CD4-positive, CD25-positive, alpha-beta regulatory T cell (primary cell): ENCODE measurements around the gene IQSEC1. TPM values are rescaled to one million over a fixed set of nuclear protein-coding genes. Genes with fewer than 3 reads are reported as not detected.

ENCODE experiments used
- ATAC-seq, 2 donors: fragments of 150-1000 bp; cut with Tn5 transposase; one replicate each; pipeline ENCODE4 v1.10.0; 2021; ENCODE audit warnings: low read depth in 2 of 2, moderate number of reproducible peaks in 2 of 2, moderate library complexity in 1 of 2
- DNase-seq, 3 donors: peaks; one replicate each; pipeline versions ENCODE4 v3.0.0 to v3.0.0-alpha.2; 2012 to 2022; ENCODE audit warnings: mixed read lengths in 1 of 3
- H3K27ac ChIP-seq: one replicate; pipeline ENCODE4 v1.7.0; 2013; ENCODE audit warnings: mild to moderate bottlenecking, low read length; ENCODE audit not compliant: insufficient read depth, poor library complexity, severe bottlenecking
- H3K27me3 ChIP-seq: one replicate; pipeline ENCODE4 v1.7.0; 2013; ENCODE audit warnings: low read length; ENCODE audit not compliant: control insufficient read depth, insufficient read depth
- H3K36me3 ChIP-seq: one replicate; pipeline ENCODE4 v1.7.0; 2013; ENCODE audit warnings: mild to moderate bottlenecking, low read length, moderate library complexity; ENCODE audit not compliant: control insufficient read depth, insufficient read depth
- H3K4me1 ChIP-seq: 2 replicates; pipeline ENCODE4 v1.7.0; 2013; ENCODE audit warnings: mild to moderate bottlenecking, low read length; ENCODE audit not compliant: insufficient read depth, control insufficient read depth, poor library complexity, severe bottlenecking
- H3K4me3 ChIP-seq: one replicate; pipeline ENCODE4 v1.7.0; 2013; ENCODE audit warnings: low read depth, mild to moderate bottlenecking, low read length, moderate library complexity
- H3K9me3 ChIP-seq, 2 experiments: 1 replicate in 1 of 2; 2 replicates in 1 of 2; pipeline ENCODE4 v1.7.0; 2013; ENCODE audit warnings: low read length in 2 of 2, mild to moderate bottlenecking in 1 of 2, moderate library complexity in 1 of 2; ENCODE audit not compliant: control insufficient read depth in 2 of 2
- H3K27ac Mint-ChIP-seq, 3 donors: one replicate each; pipeline ENCODE4 v1.8.0; 2020 to 2022; ENCODE audit warnings: mild to moderate bottlenecking in 3 of 3, mixed read lengths in 3 of 3, moderate library complexity in 2 of 3
- H3K27me3 Mint-ChIP-seq: one replicate; pipeline ENCODE4 v1.8.0; 2022; ENCODE audit warnings: mild to moderate bottlenecking, mixed read lengths
- H3K36me3 Mint-ChIP-seq: one replicate; pipeline ENCODE4 v1.8.0; 2020; ENCODE audit warnings: mixed read lengths
- H3K4me1 Mint-ChIP-seq, 4 donors: one replicate each; pipeline ENCODE4 v1.8.0; 2020 to 2022; ENCODE audit warnings: mixed read lengths in 4 of 4, mild to moderate bottlenecking in 1 of 4
- H3K4me3 Mint-ChIP-seq, 4 donors: one replicate each; pipeline ENCODE4 v1.8.0; 2020 to 2022; ENCODE audit warnings: mild to moderate bottlenecking in 4 of 4, mixed read lengths in 4 of 4, moderate library complexity in 3 of 4
- H3K9me3 Mint-ChIP-seq, 7 donors: one replicate each; pipeline ENCODE4 v1.8.0; 2020 to 2022; ENCODE audit warnings: mixed read lengths in 7 of 7, mild to moderate bottlenecking in 3 of 7, moderate library complexity in 2 of 7
- polyA plus RNA-seq, 4 donors: library from polyadenylated mRNA; unstranded; fragments of 300-500 nt; fragmentation: Illumina TruSeq; gene quantifications; one replicate each; pipeline ENCODE4 v1.2.3, GENCODE V29; 2021
- total RNA-seq: library from RNA; stranded (reverse); gene quantifications from one replicate; pipeline ENCODE4 v1.2.3, GENCODE V29; 2022

Gene IQSEC1
- total and polyA plus RNA-seq, 5 donors from 2014 or later = 17.7 to 131 (median 21.1) TPM

GRCh38 chr3:12970684-12971083 lies 102.5 kb downstream of the IQSEC1 start:
- H3K36me3 ChIP-seq = peaks cover 16% of the 10 kb centered on the region

GRCh38 chr3:12969486-12969885 lies 103.7 kb downstream of the IQSEC1 start:
- ATAC-seq (no peak), DNase-seq (no peak)
- Histone ChIP-seq H3K36me3 (peaks cover 11% of the 10 kb centered on the region), H3K27ac (no peak overlapping the region), H3K4me3 (no peak overlapping the region), H3K4me1 (peaks cover 36% of the 10 kb centered on the region), H3K27me3 (no peaks in the 10 kb centered on the region), H3K9me3 (no peaks in the 10 kb centered on the region)
- H3K27me3 Mint-ChIP-seq = no peaks in the 10 kb centered on the region
- H3K4me3 Mint-ChIP-seq = peak overlapping the region in 2 of 4 donors; percentile 8
- peaks cover 0 to 71% (median 54%) of the 10 kb centered on the region in 4 donors for H3K4me1 Mint-ChIP-seq
- H3K27ac Mint-ChIP-seq = peak overlapping the region in 2 of 3 donors; percentile 50 to 60
- peaks cover 9% of the 10 kb centered on the region for H3K36me3 Mint-ChIP-seq
- peaks cover 0 to 1% (median 0%) of the 10 kb centered on the region in 7 donors for H3K9me3 Mint-ChIP-seq

More at GRCh38 chr3:12970684-12971083, 102.5 kb downstream of the IQSEC1 start:
- Histone ChIP-seq H3K27me3 (no peaks in the 10 kb centered on the region), H3K9me3 (no peaks in the 10 kb centered on the region), H3K4me3 (no peak overlapping the region), H3K27ac (no peak overlapping the region), H3K4me1 (peaks cover 25% of the 10 kb centered on the region)
- ATAC-seq = no peak
- no peaks in the 10 kb centered on the region for H3K27me3 Mint-ChIP-seq
- no peaks in the 10 kb centered on the region for H3K9me3 Mint-ChIP-seq
- H3K4me1 Mint-ChIP-seq = peaks cover 0 to 68% (median 46%) of the 10 kb centered on the region in 4 donors
- peak overlapping the region in 1 of 4 donors; percentile 12 for H3K4me3 Mint-ChIP-seq
- peak overlapping the region in 1 of 3 donors; percentile 62 for H3K27ac Mint-ChIP-seq
- peaks cover 6% of the 10 kb centered on the region for H3K36me3 Mint-ChIP-seq
- no peak for DNase-seq

- H3K36me3 ChIP-seq = peaks cover 9% of the 10 kb centered on the region
- H3K36me3 Mint-ChIP-seq = peaks cover 9% of the 10 kb centered on the region
- H3K4me3 Mint-ChIP-seq = peak overlapping the region; percentile 16 to 84 (median 80)
- peaks cover 2 to 79% (median 63%) of the 10 kb centered on the region in 4 donors for H3K4me1 Mint-ChIP-seq
- no peaks in the 10 kb centered on the region for H3K9me3 ChIP-seq
- H3K27me3 Mint-ChIP-seq = no peaks in the 10 kb centered on the region
- peak overlapping the region in 2 of 3 donors; percentile 55 to 76 for H3K27ac Mint-ChIP-seq
- no peaks in the 10 kb centered on the region for H3K27me3 ChIP-seq
- peaks cover 44% of the 10 kb centered on the region for H3K4me1 ChIP-seq
- peaks cover 0 to 1% (median 0%) of the 10 kb centered on the region in 7 donors for H3K9me3 Mint-ChIP-seq
- no peak for DNase-seq
- no peak for ATAC-seq
- H3K4me3 ChIP-seq = peak overlapping the region; percentile 61
- no peak overlapping the region for H3K27ac ChIP-seq
Observed at GRCh38 chr3:12968541-12968940, 104.7 kb downstream of the IQSEC1 start.

- H3K36me3 ChIP-seq = peaks cover 10% of the 10 kb centered on the region
- DNase-seq (peak; percentile 83 to 88 (median 88)), ATAC-seq (peak; percentile 94 to 95)
- H3K27me3 ChIP-seq = no peaks in the 10 kb centered on the region
- H3K4me1 ChIP-seq = peaks cover 50% of the 10 kb centered on the region
- H3K36me3 Mint-ChIP-seq = peaks cover 9% of the 10 kb centered on the region
- no peak overlapping the region for H3K27ac ChIP-seq
- peak overlapping the region; percentile 78 to 90 (median 83) for H3K4me3 Mint-ChIP-seq
- peak overlapping the region in 2 of 3 donors; percentile 76 to 85 for H3K27ac Mint-ChIP-seq
- no peaks in the 10 kb centered on the region for H3K9me3 ChIP-seq
- H3K27me3 Mint-ChIP-seq = no peaks in the 10 kb centered on the region
- H3K9me3 Mint-ChIP-seq = peaks cover 0 to 1% (median 0%) of the 10 kb centered on the region in 7 donors
- peak overlapping the region; percentile 61 for H3K4me3 ChIP-seq
- H3K4me1 Mint-ChIP-seq = peaks cover 10 to 79% (median 65%) of the 10 kb centered on the region in 4 donors
Observed at GRCh38 chr3:12967606-12968351, 105.5 kb downstream of the IQSEC1 start.

- Histone ChIP-seq H3K9me3 (no peaks in the 10 kb centered on the region), H3K36me3 (peaks cover 18% of the 10 kb centered on the region), H3K27me3 (no peaks in the 10 kb centered on the region), H3K4me1 (peaks cover 50% of the 10 kb centered on the region), H3K4me3 (no peak overlapping the region), H3K27ac (no peak overlapping the region)
- Mint-ChIP-seq H3K27me3 (no peaks in the 10 kb centered on the region), H3K4me3 (peak overlapping the region; percentile 75 to 91 (median 80)), H3K9me3 (peaks cover 0 to 1% (median 0%) of the 10 kb centered on the region in 7 donors), H3K4me1 (peaks cover 10 to 83% (median 67%) of the 10 kb centered on the region in 4 donors), H3K36me3 (peaks cover 9% of the 10 kb centered on the region), H3K27ac (peak overlapping the region in 2 of 3 donors; percentile 47 to 80)
- peak in 1 of 2 donors; percentile 5 for ATAC-seq
- DNase-seq = no peak
Observed at GRCh38 chr3:12966847-12967605, 106.2 kb downstream of the IQSEC1 start.

GRCh38 chr3:12965999-12966846 lies 107.0 kb downstream of the IQSEC1 start:
- H3K36me3 Mint-ChIP-seq = peaks cover 13% of the 10 kb centered on the region
- H3K27ac ChIP-seq = no peak overlapping the region
- no peaks in the 10 kb centered on the region for H3K27me3 ChIP-seq
- peaks cover 0 to 1% (median 0%) of the 10 kb centered on the region in 7 donors for H3K9me3 Mint-ChIP-seq
- no peak overlapping the region for H3K4me3 ChIP-seq
- DNase-seq (no peak), ATAC-seq (no peak)
- peaks cover 21% of the 10 kb centered on the region for H3K36me3 ChIP-seq
- peak overlapping the region in 2 of 3 donors; percentile 47 to 80 for H3K27ac Mint-ChIP-seq
- H3K4me1 Mint-ChIP-seq = peaks cover 15 to 89% (median 73%) of the 10 kb centered on the region in 4 donors
- peak overlapping the region; percentile 57 to 91 (median 78) for H3K4me3 Mint-ChIP-seq
- no peaks in the 10 kb centered on the region for H3K9me3 ChIP-seq
- H3K4me1 ChIP-seq = peaks cover 55% of the 10 kb centered on the region
- H3K27me3 Mint-ChIP-seq = no peaks in the 10 kb centered on the region
